WERI-Rb-1 (cell line): ENCODE data around the gene CDH4.

Source experiments
- DNase-seq: peaks from one replicate; pipeline ENCODE4 v3.0.0-alpha.2; 2020
- H3K27ac ChIP-seq: fragments of 250-450 bp; sonication (Bioruptor Pico); 2 replicates; pipeline ENCODE4 v1.5.1; 2020; ENCODE audit warnings: mild to moderate bottlenecking, moderate library complexity
- H3K27me3 ChIP-seq: fragments of 250-450 bp; sonication (Bioruptor Pico); 2 replicates; pipeline ENCODE4 v1.5.1; 2021; ENCODE audit warnings: mild to moderate bottlenecking, low read depth, moderate library complexity; ENCODE audit not compliant: insufficient read depth, severe bottlenecking
- H3K36me3 ChIP-seq: fragments of 250-450 bp; sonication (Bioruptor Pico); 2 replicates; pipeline ENCODE4 v1.5.1; 2020; ENCODE audit warnings: mild to moderate bottlenecking, moderate library complexity
- H3K4me3 ChIP-seq: 2 replicates; pipeline ENCODE4 v1.5.1; 2011; ENCODE audit warnings: low read depth, mild to moderate bottlenecking, control low read depth, low read length
- H3K9me3 ChIP-seq: fragments of 250-450 bp; sonication (Bioruptor Pico); 2 replicates; pipeline ENCODE4 v1.5.1; 2021; ENCODE audit warnings: mild to moderate bottlenecking, moderate library complexity; ENCODE audit not compliant: severe bottlenecking
- TF ChIP-seq, protein P1 (sequence below): IDR thresholded peaks from 2 replicates; pipeline ENCODE4 v1.5.1; 2011; ENCODE audit warnings: low read depth, mild to moderate bottlenecking, control low read depth, inconsistent platforms, low read length

CDH4 gene

DNA sequence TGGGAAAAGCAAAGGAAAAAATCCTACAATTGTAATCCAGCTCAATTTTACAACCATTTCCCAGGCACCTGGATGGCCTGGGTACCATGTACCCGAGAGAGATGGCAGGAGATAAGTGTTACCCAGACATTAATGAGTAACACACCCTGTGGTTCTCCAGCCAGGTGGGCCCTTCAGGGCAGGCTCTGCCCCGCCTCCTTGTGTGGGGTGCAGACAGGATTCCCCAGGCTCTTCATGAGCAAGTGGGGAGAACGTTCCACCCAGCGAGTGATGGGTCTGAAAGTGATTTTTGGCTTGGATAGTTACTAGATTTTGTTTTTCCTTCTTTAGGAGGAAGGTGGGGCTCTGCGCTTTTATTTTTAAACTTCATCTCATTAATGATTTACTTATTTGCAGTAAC, 569.7 kb downstream of the CDH4 start:
- no peak for DNase-seq
- Histone ChIP-seq H3K9me3 (peaks cover 2% of the 10 kb centered on the region), H3K4me3 (no peak overlapping the region), H3K27me3 (peaks cover 88% of the 10 kb centered on the region), H3K27ac (no peak overlapping the region), H3K36me3 (no peaks in the 10 kb centered on the region)
- TF ChIP-seq, protein P1, sequence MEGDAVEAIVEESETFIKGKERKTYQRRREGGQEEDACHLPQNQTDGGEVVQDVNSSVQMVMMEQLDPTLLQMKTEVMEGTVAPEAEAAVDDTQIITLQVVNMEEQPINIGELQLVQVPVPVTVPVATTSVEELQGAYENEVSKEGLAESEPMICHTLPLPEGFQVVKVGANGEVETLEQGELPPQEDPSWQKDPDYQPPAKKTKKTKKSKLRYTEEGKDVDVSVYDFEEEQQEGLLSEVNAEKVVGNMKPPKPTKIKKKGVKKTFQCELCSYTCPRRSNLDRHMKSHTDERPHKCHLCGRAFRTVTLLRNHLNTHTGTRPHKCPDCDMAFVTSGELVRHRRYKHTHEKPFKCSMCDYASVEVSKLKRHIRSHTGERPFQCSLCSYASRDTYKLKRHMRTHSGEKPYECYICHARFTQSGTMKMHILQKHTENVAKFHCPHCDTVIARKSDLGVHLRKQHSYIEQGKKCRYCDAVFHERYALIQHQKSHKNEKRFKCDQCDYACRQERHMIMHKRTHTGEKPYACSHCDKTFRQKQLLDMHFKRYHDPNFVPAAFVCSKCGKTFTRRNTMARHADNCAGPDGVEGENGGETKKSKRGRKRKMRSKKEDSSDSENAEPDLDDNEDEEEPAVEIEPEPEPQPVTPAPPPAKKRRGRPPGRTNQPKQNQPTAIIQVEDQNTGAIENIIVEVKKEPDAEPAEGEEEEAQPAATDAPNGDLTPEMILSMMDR = no peak

DNA sequence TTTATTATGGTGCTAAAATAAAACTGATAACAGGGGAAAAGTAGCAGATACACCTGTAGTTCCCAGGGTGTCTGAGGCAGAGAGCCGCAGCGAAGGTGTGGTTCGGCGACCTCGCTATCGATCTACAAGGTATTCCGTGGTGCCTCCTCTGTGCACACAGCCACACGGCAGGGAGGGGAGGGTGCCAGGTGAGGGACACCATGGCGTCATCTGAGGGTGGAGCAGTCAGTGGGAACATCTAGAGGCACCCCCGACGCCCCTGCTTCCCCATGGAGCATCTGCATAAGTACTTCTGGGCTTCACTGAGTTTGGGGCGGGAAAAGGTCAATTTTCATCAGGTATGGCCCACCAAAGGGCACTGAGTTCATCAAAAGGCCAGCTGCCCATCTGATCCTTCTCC, 570.3 kb downstream of the CDH4 start:
- peaks cover 2% of the 10 kb centered on the region for H3K9me3 ChIP-seq

DNA sequence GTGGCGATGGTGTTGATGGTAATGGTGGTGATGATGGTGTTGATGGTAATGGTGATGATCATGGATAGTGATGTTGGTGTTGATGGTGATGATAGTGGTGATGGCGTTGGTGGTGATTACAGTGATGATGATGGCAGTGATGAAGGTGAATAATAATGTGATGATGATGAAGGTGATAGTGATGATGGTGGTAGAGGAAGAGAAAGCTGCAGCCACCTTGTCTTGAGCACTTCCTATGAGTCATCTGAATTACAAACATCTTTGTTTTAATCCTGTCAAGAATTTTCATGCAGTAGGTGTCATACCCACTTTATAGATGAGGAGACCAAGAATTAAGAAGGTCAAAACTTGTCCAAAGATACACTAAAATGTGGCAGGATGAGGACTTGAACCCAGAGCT, 571.2 kb downstream of the CDH4 start:
- no peaks in the 10 kb centered on the region for H3K36me3 ChIP-seq
- H3K4me3 ChIP-seq = no peak overlapping the region
- no peak for DNase-seq
- H3K9me3 ChIP-seq = peaks cover 6% of the 10 kb centered on the region
- H3K27me3 ChIP-seq = peaks cover 88% of the 10 kb centered on the region
- TF ChIP-seq, protein P1 = no peak
- no peak overlapping the region for H3K27ac ChIP-seq

More for the DNA sequence above, 570.3 kb downstream of the CDH4 start:
- Histone ChIP-seq H3K27me3 (peaks cover 88% of the 10 kb centered on the region), H3K36me3 (no peaks in the 10 kb centered on the region), H3K27ac (no peak overlapping the region), H3K4me3 (no peak overlapping the region)
- TF ChIP-seq, protein P1 = no peak
- no peak for DNase-seq

DNA sequence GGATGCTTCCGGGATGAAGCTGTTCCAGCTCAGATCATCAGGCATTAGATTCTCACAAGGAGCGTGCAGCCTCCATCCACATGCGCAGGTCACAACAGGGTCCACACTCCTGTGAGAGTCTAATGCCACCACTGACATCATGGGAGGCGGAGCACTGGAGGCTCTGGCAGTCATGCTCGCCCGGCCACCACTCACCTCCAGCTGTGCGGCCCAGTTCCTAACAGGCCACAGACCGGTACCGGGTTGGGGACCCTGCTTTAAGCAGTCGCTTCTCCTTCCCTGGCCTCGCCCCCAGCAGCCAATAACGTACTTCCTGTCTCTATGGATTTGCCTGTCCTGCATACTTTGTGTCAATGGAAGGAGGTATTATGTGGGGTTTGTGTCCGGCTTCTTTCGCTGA, 576.8 kb downstream of the CDH4 start:
- TF ChIP-seq, protein P1 = no peak
- H3K27ac ChIP-seq = no peak overlapping the region
- peaks cover 94% of the 10 kb centered on the region for H3K27me3 ChIP-seq
- H3K4me3 ChIP-seq = no peak overlapping the region
- H3K36me3 ChIP-seq = no peaks in the 10 kb centered on the region
- no peak for DNase-seq
- H3K9me3 ChIP-seq = peaks cover 17% of the 10 kb centered on the region

DNA sequence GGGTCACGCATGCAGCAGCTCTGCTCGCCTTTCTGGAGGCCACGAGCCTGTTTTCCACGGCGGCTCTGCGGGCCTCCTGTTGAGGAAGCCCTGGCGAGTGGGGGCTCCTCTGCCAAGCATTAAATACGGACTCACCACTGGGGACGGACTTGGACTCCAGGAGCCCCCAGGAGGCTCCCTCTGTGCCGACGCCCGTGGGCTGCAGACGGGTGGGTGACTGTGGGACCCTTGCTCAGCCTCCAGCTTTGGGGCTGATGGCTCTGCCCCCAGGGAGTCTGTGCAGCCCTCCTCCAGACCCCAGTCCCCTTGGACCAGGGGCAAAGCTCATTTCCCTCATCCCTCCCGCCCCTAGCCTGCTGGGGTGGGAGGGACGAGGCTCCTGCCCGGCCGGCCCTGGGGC, 577.5 kb downstream of the CDH4 start:
- TF ChIP-seq, protein P1 = no peak
- peaks cover 17% of the 10 kb centered on the region for H3K9me3 ChIP-seq
- no peaks in the 10 kb centered on the region for H3K36me3 ChIP-seq
- peaks cover 97% of the 10 kb centered on the region for H3K27me3 ChIP-seq
- H3K27ac ChIP-seq = no peak overlapping the region
- DNase-seq = no peak
- H3K4me3 ChIP-seq = no peak overlapping the region

DNA sequence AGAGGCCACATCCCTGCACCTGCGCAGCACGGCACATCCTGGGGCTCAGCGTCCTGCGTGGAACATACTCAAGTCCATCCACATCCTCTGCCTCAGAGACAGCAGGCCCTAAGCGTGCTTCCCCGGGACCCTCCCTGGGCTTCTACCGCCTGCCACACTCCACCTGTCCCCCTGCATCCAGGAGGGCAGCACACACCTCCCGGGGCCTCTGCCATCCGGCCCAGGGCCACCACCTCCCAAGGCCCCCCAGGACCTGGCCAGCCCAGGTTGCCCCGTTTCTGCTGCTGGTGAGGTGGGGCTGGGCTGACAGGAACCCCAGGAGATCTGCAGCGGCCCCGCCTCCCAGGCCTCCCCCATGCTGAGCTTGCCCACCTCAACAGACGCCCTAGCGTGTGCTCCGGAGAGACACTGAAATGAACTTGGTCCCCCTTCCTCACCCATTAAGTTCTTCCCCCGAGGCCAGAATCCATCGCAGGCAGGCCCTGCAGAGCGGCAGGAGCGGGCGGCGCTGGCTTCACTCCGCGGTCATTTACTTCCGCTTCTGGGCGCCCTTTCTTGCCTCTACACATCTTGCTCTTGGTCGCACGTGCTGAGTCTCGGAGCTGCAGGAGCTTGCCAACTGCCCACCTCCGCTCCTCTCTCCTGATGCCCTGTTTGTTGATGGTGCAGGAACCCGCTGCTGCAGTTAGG, 578.3 kb downstream of the CDH4 start:
- DNase-seq = no peak
- H3K27ac ChIP-seq = no peak overlapping the region
- H3K9me3 ChIP-seq = peaks cover 17% of the 10 kb centered on the region
- H3K4me3 ChIP-seq = no peak overlapping the region
- peaks cover 97% of the 10 kb centered on the region for H3K27me3 ChIP-seq
- H3K36me3 ChIP-seq = no peaks in the 10 kb centered on the region
- TF ChIP-seq, protein P1 = no peak
